KMS-11 (cell line): Measurements from ENCODE around the gene CRKL.
"Not testable (repeated sequence)": the region's sequence is repeated elsewhere in the genome, so short reads cannot be mapped to it uniquely, and the experiment has no call there.

ENCODE experiments used
- H2AFZ ChIP-seq: fragments of 200-600 bp; sonication (generic); 2 replicates; pipeline ENCODE4 v1.6.1; 2016; ENCODE audit warnings: antibody characterized with exemption, mixed run types, low read depth
- H3K27ac ChIP-seq: fragments of 200-600 bp; sonication (generic); 2 replicates; pipeline ENCODE4 v1.6.1; 2016; ENCODE audit warnings: mild to moderate bottlenecking, mixed run types
- H3K27me3 ChIP-seq: fragments of 200-600 bp; sonication (generic); 2 replicates; pipeline ENCODE4 v1.6.1; 2017; ENCODE audit warnings: mild to moderate bottlenecking, low read depth, mixed run types, moderate library complexity; ENCODE audit not compliant: insufficient read depth
- H3K36me3 ChIP-seq: fragments of 200-600 bp; sonication (generic); 2 replicates; pipeline ENCODE4 v1.6.1; 2017; ENCODE audit warnings: mild to moderate bottlenecking, mixed run types; ENCODE audit not compliant: insufficient read depth
- H3K4me1 ChIP-seq: fragments of 200-600 bp; sonication (generic); 2 replicates; pipeline ENCODE4 v1.6.1; 2016; ENCODE audit warnings: mild to moderate bottlenecking, low read depth, mixed run types; ENCODE audit not compliant: poor library complexity, severe bottlenecking
- H3K4me2 ChIP-seq: fragments of 200-600 bp; sonication (generic); 2 replicates; pipeline ENCODE4 v1.7.0; 2016; ENCODE audit warnings: mild to moderate bottlenecking, mixed run types
- H3K4me3 ChIP-seq: fragments of 200-600 bp; sonication (generic); IDR thresholded peaks from 2 replicates; pipeline ENCODE4 v1.6.1; 2017; ENCODE audit warnings: low read depth, low read length, mixed read lengths; ENCODE audit not compliant: insufficient read depth
- H3K79me2 ChIP-seq: fragments of 200-600 bp; sonication (generic); 2 replicates; pipeline ENCODE4 v1.6.1; 2016; ENCODE audit warnings: low read depth, mixed run types; ENCODE audit not compliant: insufficient read depth
- H3K9ac ChIP-seq: fragments of 200-600 bp; sonication (generic); 2 replicates; pipeline ENCODE4 v1.6.1; 2016; ENCODE audit warnings: mild to moderate bottlenecking, mixed run types
- H4K20me1 ChIP-seq: fragments of 200-600 bp; sonication (generic); 2 replicates; pipeline ENCODE4 v1.6.1; 2016; ENCODE audit warnings: mild to moderate bottlenecking, mixed run types; ENCODE audit not compliant: insufficient read depth
- TF ChIP-seq, protein P1 (sequence below): fragments of 200-600 bp; sonication (generic); conservative IDR thresholded peaks from 2 replicates; pipeline ENCODE4 v1.6.1; 2017; ENCODE audit warnings: low read depth, mild to moderate bottlenecking, antibody characterized with exemption, low read length, moderate library complexity, mixed read lengths

CRKL gene

GRCh38 chr22:20967697-20968211 is 50.5 kb downstream of the CRKL start:
- Histone ChIP-seq H3K27ac (no peak overlapping the region), H3K79me2 (no peaks in the 10 kb centered on the region), H3K4me1 (no peaks in the 10 kb centered on the region), H3K9ac (no peak overlapping the region), H3K4me2 (no peak overlapping the region), H2AFZ (no peak overlapping the region), H3K27me3 (peaks cover 13% of the 10 kb centered on the region; the same call in 1 of the 2 replicates), H4K20me1 (no peaks in the 10 kb centered on the region), H3K4me3 (no peak overlapping the region), H3K36me3 (no peaks in the 10 kb centered on the region)
- TF ChIP-seq, protein P1, sequence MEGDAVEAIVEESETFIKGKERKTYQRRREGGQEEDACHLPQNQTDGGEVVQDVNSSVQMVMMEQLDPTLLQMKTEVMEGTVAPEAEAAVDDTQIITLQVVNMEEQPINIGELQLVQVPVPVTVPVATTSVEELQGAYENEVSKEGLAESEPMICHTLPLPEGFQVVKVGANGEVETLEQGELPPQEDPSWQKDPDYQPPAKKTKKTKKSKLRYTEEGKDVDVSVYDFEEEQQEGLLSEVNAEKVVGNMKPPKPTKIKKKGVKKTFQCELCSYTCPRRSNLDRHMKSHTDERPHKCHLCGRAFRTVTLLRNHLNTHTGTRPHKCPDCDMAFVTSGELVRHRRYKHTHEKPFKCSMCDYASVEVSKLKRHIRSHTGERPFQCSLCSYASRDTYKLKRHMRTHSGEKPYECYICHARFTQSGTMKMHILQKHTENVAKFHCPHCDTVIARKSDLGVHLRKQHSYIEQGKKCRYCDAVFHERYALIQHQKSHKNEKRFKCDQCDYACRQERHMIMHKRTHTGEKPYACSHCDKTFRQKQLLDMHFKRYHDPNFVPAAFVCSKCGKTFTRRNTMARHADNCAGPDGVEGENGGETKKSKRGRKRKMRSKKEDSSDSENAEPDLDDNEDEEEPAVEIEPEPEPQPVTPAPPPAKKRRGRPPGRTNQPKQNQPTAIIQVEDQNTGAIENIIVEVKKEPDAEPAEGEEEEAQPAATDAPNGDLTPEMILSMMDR: no peak

DNA sequence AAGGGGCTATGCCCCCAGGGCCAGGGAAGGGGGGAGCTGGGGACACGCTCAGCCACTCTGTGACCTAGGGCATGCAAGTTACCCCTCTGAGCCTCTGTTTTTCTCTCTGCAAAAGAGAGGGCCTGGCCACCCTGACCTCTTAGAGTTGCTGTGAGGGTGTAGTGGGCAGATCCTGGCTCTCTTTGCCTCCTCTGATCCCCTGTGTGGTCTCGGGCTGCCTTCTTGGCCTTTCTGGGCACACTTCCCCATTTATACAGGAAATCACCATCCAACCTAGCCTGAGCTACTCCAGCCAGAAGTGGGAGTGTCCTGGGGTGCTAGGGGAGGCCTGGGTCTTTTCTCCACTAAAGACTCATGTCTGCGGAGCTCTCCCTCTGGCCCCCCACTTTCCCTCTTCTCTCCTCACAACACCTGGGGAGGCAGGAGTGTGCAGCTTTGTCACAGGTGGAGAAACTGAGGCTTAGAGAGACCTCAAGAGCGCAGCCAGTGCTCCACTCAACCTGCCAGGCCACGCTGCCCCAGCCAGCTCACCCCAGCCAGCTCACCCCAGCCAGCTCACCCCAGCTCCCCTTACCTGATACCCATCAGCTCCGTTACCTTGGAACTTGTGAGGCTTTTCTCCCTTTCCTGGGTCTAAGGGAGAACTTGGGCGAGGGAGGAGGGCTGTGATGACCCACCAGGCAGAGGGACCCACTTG is 51.2 kb downstream of the CRKL start:
- Histone ChIP-seq H3K79me2 (no peaks in the 10 kb centered on the region), H4K20me1 (no peaks in the 10 kb centered on the region), H3K27ac (no peak overlapping the region), H3K27me3 (peaks cover 18% of the 10 kb centered on the region; the same call in 1 of the 2 replicates), H3K4me3 (no peak overlapping the region), H3K36me3 (no peaks in the 10 kb centered on the region), H3K9ac (no peak overlapping the region), H2AFZ (no peak overlapping the region), H3K4me1 (no peaks in the 10 kb centered on the region), H3K4me2 (no peak overlapping the region)
- TF ChIP-seq, protein P1: no peak

DNA sequence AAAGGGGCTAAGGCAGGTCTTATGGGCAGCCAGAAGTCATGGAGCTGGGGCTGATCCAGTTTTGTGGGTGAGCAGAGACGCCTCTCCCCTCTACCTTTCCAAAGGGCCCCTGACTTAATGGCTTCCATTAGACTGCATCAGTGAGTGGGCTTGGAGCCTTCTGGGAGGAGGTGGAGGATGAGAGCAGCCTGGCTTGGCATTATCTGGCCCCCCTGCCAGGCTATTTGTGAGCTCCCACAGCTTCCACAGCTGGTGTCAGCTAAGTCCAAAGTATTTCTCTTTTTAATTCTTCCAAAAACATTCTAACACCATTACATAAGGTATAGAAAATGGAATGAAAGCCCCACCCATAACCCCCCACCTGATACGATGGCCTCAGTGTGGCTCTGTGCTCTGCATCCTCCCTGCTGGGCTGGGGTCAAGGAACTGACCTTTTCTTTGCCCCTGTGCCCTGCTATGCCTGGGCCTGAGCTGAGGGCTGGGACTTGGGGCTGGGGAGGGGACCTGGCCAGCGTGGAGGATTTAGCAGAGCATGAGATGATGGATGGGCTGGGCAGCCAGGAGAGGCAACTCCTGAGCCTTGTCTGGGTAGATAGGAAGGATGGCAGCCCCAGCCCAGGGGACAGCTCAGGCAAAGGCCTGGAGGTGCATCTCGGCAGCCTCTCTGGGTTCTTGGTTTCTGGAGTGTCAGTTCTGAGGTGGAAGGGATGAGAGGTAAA is 53.9 kb downstream of the CRKL start:
- no peak overlapping the region for H3K27ac ChIP-seq
- peaks cover 22% of the 10 kb centered on the region; the same call in 1 of the 2 replicates for H3K27me3 ChIP-seq
- no peak overlapping the region for H2AFZ ChIP-seq
- no peaks in the 10 kb centered on the region for H3K36me3 ChIP-seq
- no peaks in the 10 kb centered on the region for H4K20me1 ChIP-seq
- TF ChIP-seq, protein P1: no peak
- H3K4me1 ChIP-seq: no peaks in the 10 kb centered on the region
- no peak overlapping the region for H3K4me3 ChIP-seq
- H3K79me2 ChIP-seq: no peaks in the 10 kb centered on the region
- no peak overlapping the region for H3K9ac ChIP-seq
- no peak overlapping the region for H3K4me2 ChIP-seq

GRCh38 chr22:20972014-20972694 is 54.9 kb downstream of the CRKL start:
- H3K4me3 ChIP-seq, H3K79me2 ChIP-seq, H3K4me2 ChIP-seq, H3K9ac ChIP-seq, H3K27ac ChIP-seq, H3K4me1 ChIP-seq, H4K20me1 ChIP-seq, H3K36me3 ChIP-seq, H2AFZ ChIP-seq: not testable (repeated sequence)
- H3K27me3 ChIP-seq: peaks cover 30% of the 10 kb centered on the region; the same call in 1 of the 2 replicates
